K562 (cell line): ENCODE measurements around the gene EIF3K. TPM values are rescaled to one million over a fixed set of nuclear protein-coding genes. Genes with fewer than 3 reads are reported as not detected.
A peak's percentile ranks its signal among the peaks of the same experiment; 100 is the strongest.

Experiments
- CBFA2T3 ChIP-seq: fragments of 450-650 bp; IDR thresholded peaks from 2 replicates; pipeline ENCODE4 v1.6.1; 2017
- CBFB ChIP-seq: sonication (generic); formaldehyde crosslinking; IDR thresholded peaks from 2 replicates; pipeline ENCODE4 v1.4.0; 2020; ENCODE audit warnings: mild to moderate bottlenecking, missing genetic modification reagents
- FUS ChIP-seq: fragments of 200-400 bp; formaldehyde crosslinking; optimal IDR thresholded peaks from 2 replicates; pipeline ENCODE3; 2017; ENCODE audit warnings: low read depth, low read length
- GATA2 ChIP-seq: sonication (generic); formaldehyde crosslinking; IDR thresholded peaks from 2 replicates; pipeline ENCODE4 v1.4.0; 2020; ENCODE audit warnings: mild to moderate bottlenecking, missing genetic modification reagents
- RAD21 ChIP-seq, 2 experiments: fragments of 250-450 bp in 1 of 2; fragments of 450-650 bp in 1 of 2; sonication (Bioruptor Pico) in 1 of 2; formaldehyde crosslinking in 1 of 2; IDR thresholded peaks in 1 of 2; conservative IDR thresholded peaks in 1 of 2; 2 replicates each; pipeline versions ENCODE4 v1.4.0 to v1.8.0; 2020 to 2022; ENCODE audit warnings: mild to moderate bottlenecking in 2 of 2, moderate library complexity in 1 of 2
- SIN3A ChIP-seq, 2 experiments: fragments of 150-350 bp in 1 of 2; IDR thresholded peaks; 2 replicates each; pipeline ENCODE4 v1.6.1; 2011 to 2016; ENCODE audit warnings: borderline replicate concordance in 2 of 2, low read depth in 2 of 2, low read length in 2 of 2, mild to moderate bottlenecking in 2 of 2, moderate library complexity in 2 of 2; ENCODE audit not compliant: control insufficient read depth in 1 of 2
- SP1 ChIP-seq: sonication (generic); formaldehyde crosslinking; IDR thresholded peaks from 2 replicates; pipeline ENCODE4 v1.8.1; 2022; ENCODE audit warnings: mild to moderate bottlenecking, missing genetic modification reagents
- ZBTB7A ChIP-seq: IDR thresholded peaks from 2 replicates; pipeline ENCODE4 v1.6.1; 2011; ENCODE audit warnings: low read depth, mild to moderate bottlenecking, low read length, moderate library complexity, borderline replicate concordance; ENCODE audit not compliant: control insufficient read depth
- ZKSCAN8 ChIP-seq: fragments of 200-800 bp; sonication (Bioruptor generic); IDR thresholded peaks from 2 replicates; pipeline ENCODE4 v1.6.1; 2016; ENCODE audit warnings: missing genetic modification characterization, missing compliant biosample characterization
- polyA plus RNA-seq, 8 experiments: library from polyadenylated mRNA; depleted of rRNA in 4 of 8; stranded (reverse) in 5 of 8; unstranded in 3 of 8; fragments of >200 nt; fragmentation: Nextera tagmentation in 2 of 8; fragmentation: Illumina TruSeq in 1 of 8; extraction: Ambion mirVana in 2 of 8; extraction: Trizol in 1 of 8; gene quantifications; 2 replicates each; pipeline versions ENCODE4 v1.2.1 to v1.2.3, GENCODE V29; 2011 to 2014; ENCODE audit warnings: inconsistent platforms in 1 of 8, missing spikeins in 1 of 8
- total RNA-seq, 7 experiments: library from RNA; depleted of rRNA in 6 of 7; stranded (reverse); fragments of >200 nt in 6 of 7; fragmentation: Illumina TruSeq in 2 of 7; extraction: Trizol in 2 of 7; gene quantifications; 2 replicates each; pipeline versions ENCODE4 v1.2.1 to v1.2.3, GENCODE V29; 2011 to 2021; ENCODE audit warnings: low replicate concordance in 1 of 7
- TF ChIP-seq, protein P1 (sequence below): fragments of 250-450 bp; sonication (Bioruptor Pico); IDR thresholded peaks from 2 replicates; pipeline ENCODE4 v1.6.1; 2021; ENCODE audit warnings: mild to moderate bottlenecking
- TF ChIP-seq, protein P2 (sequence below), 3 experiments: fragments of 200-800 bp in 1 of 3; fragments of 250-450 bp in 1 of 3; fragments of 450-650 bp in 1 of 3; sonication (Bioruptor Pico) in 1 of 3; sonication (Bioruptor generic) in 1 of 3; formaldehyde crosslinking in 1 of 3; IDR thresholded peaks; 2 replicates each; pipeline versions ENCODE4 v1.6.1 to v1.8.0; 2016 to 2022; ENCODE audit warnings: mild to moderate bottlenecking in 2 of 3, missing genetic modification characterization in 2 of 3, missing compliant biosample characterization in 1 of 3, moderate library complexity in 1 of 3
- TF ChIP-seq, protein P3 (sequence below), 2 experiments: fragments of 450-650 bp in 1 of 2; IDR thresholded peaks; 2 replicates each; pipeline ENCODE4 v1.6.1; 2011 to 2017; ENCODE audit warnings: low read depth in 2 of 2, antibody characterized with exemption in 1 of 2, borderline replicate concordance in 1 of 2, low read length in 1 of 2, mild to moderate bottlenecking in 1 of 2, mixed read lengths in 1 of 2; ENCODE audit not compliant: control insufficient read depth in 1 of 2
- TF ChIP-seq, protein P4 (sequence below): fragments of 200-800 bp; sonication (Bioruptor generic); IDR thresholded peaks from 2 replicates; pipeline ENCODE4 v1.6.1; 2017; ENCODE audit warnings: missing genetic modification characterization, missing compliant biosample characterization

Gene EIF3K
- total and polyA plus RNA-seq, 9 of the 15 experiments (the other 6 are each of a cell fraction or from before 2014, with no cell fraction given), result 387 to 1,827 (median 733) TPM

DNA sequence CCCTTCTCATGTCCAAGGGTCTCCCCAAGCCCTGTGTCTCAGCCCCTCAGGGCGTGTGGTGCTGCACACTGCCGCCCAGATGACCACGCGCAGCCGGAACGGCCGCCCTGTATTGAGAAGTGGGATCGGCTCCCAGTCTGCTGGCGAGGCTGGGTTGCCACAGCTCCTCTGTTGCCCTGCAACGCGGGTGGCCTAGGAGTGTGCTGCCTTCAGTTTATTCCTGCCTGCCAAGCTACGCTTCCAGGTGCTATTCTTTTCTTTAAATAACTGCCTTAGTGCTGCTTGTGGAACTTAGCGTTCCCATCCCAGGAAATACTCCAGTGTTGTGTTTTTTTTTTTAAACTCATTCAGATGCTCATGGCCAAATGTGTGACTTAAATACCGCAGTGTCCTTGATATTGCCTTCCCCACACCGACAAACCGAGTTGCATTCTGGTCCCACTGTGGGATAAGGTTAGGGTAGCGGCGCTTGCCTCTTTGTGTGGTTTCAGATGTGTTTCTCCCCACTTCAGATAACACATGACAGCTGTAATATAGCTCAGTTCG, 45.0 kb downstream of the EIF3K start (continued):
- TF ChIP-seq, protein P1, sequence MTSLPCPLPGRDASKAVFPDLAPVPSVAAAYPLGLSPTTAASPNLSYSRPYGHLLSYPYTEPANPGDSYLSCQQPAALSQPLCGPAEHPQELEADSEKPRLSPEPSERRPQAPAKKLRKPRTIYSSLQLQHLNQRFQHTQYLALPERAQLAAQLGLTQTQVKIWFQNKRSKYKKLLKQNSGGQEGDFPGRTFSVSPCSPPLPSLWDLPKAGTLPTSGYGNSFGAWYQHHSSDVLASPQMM (CRISPR knock-in tag), result no peak
- TF ChIP-seq FUS (no peak), SIN3A (IDR thresholded peaks at IDR 0.05; ENCODE audit: borderline replicate concordance in 2 of 2, control insufficient read depth in 1 of 2, low read depth in 2 of 2, low read length in 2 of 2) (peak in 1 of 2 experiments; percentile 58; a peak in 1 of 4 replicates), SP1 (CRISPR knock-in tag) (0 out of 2 replicates have a peak, but pooled peaks have one; percentile 25), RAD21 (CRISPR knock-in tag; conservative IDR thresholded peaks at IDR 0.05 in 1 of 2, IDR thresholded peaks at IDR 0.05 in 1 of 2) (0 out of 4 replicates have a peak, but pooled peaks of 1 of the 2 experiments have one; percentile 1), CBFA2T3 (peak; percentile 16; the same call in 1 of the 2 replicates), ZBTB7A (no peak), ZKSCAN8 (CRISPR knock-in tag) (0 out of 2 replicates have a peak, but pooled peaks have one; percentile 14), CBFB (CRISPR knock-in tag) (peak; percentile 74), GATA2 (CRISPR knock-in tag) (peak; percentile 44; the same call in 1 of the 2 replicates)
- TF ChIP-seq, protein P2, sequence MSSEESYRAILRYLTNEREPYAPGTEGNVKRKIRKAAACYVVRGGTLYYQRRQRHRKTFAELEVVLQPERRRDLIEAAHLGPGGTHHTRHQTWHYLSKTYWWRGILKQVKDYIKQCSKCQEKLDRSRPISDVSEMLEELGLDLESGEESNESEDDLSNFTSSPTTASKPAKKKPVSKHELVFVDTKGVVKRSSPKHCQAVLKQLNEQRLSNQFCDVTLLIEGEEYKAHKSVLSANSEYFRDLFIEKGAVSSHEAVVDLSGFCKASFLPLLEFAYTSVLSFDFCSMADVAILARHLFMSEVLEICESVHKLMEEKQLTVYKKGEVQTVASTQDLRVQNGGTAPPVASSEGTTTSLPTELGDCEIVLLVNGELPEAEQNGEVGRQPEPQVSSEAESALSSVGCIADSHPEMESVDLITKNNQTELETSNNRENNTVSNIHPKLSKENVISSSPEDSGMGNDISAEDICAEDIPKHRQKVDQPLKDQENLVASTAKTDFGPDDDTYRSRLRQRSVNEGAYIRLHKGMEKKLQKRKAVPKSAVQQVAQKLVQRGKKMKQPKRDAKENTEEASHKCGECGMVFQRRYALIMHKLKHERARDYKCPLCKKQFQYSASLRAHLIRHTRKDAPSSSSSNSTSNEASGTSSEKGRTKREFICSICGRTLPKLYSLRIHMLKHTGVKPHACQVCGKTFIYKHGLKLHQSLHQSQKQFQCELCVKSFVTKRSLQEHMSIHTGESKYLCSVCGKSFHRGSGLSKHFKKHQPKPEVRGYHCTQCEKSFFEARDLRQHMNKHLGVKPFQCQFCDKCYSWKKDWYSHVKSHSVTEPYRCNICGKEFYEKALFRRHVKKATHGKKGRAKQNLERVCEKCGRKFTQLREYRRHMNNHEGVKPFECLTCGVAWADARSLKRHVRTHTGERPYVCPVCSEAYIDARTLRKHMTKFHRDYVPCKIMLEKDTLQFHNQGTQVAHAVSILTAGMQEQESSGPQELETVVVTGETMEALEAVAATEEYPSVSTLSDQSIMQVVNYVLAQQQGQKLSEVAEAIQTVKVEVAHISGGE (CRISPR knock-in tag; IDR thresholded peaks at IDR 0.05), result peak in 2 of 3 experiments; percentile 55 to 95; a peak in 3 of 6 replicates
- TF ChIP-seq, protein P3, sequence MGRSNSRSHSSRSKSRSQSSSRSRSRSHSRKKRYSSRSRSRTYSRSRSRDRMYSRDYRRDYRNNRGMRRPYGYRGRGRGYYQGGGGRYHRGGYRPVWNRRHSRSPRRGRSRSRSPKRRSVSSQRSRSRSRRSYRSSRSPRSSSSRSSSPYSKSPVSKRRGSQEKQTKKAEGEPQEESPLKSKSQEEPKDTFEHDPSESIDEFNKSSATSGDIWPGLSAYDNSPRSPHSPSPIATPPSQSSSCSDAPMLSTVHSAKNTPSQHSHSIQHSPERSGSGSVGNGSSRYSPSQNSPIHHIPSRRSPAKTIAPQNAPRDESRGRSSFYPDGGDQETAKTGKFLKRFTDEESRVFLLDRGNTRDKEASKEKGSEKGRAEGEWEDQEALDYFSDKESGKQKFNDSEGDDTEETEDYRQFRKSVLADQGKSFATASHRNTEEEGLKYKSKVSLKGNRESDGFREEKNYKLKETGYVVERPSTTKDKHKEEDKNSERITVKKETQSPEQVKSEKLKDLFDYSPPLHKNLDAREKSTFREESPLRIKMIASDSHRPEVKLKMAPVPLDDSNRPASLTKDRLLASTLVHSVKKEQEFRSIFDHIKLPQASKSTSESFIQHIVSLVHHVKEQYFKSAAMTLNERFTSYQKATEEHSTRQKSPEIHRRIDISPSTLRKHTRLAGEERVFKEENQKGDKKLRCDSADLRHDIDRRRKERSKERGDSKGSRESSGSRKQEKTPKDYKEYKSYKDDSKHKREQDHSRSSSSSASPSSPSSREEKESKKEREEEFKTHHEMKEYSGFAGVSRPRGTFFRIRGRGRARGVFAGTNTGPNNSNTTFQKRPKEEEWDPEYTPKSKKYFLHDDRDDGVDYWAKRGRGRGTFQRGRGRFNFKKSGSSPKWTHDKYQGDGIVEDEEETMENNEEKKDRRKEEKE (IDR thresholded peaks at IDR 0.05; ENCODE audit: borderline replicate concordance in 1 of 2, control insufficient read depth in 1 of 2, low read depth in 2 of 2, low read length in 1 of 2), result 0 out of 4 replicates have a peak, but pooled peaks of 1 of the 2 experiments have one; percentile 33
- TF ChIP-seq, protein P4, sequence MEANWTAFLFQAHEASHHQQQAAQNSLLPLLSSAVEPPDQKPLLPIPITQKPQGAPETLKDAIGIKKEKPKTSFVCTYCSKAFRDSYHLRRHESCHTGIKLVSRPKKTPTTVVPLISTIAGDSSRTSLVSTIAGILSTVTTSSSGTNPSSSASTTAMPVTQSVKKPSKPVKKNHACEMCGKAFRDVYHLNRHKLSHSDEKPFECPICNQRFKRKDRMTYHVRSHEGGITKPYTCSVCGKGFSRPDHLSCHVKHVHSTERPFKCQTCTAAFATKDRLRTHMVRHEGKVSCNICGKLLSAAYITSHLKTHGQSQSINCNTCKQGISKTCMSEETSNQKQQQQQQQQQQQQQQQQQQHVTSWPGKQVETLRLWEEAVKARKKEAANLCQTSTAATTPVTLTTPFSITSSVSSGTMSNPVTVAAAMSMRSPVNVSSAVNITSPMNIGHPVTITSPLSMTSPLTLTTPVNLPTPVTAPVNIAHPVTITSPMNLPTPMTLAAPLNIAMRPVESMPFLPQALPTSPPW (CRISPR knock-in tag), result peak; percentile 9; the same call in 1 of the 2 replicates
